Heart right ventricle (tissue), 16 donors: ENCODE data around the gene OTOS. TPM values are rescaled to one million over a fixed set of nuclear protein-coding genes. Genes with fewer than 3 reads are reported as not detected.

Experiments used
- ATAC-seq, 8 donors: fragments of 200-7000 bp; cut with Tn5 transposase; one replicate each; pipeline ENCODE4 v1.9.1; 2020; ENCODE audit warnings: mild to moderate bottlenecking in 8 of 8, moderate library complexity in 8 of 8, moderate number of reproducible peaks in 1 of 8
- DNase-seq, 2 donors: peaks; one replicate each; pipeline ENCODE4 v3.0.0-alpha.2; 2020
- H3K27ac ChIP-seq, 10 donors: fragments of 200-600 bp; sonication (generic) in 2 of 10; one replicate each; pipeline versions ENCODE4 v1.5.0 to v1.8.0; 2020 to 2022; ENCODE audit warnings: mild to moderate bottlenecking in 3 of 10
- H3K27me3 ChIP-seq, 7 donors: fragments of 200-600 bp; one replicate each; pipeline ENCODE4 v1.8.0; 2021 to 2022; ENCODE audit warnings: mild to moderate bottlenecking in 2 of 7
- H3K36me3 ChIP-seq, 9 donors: fragments of 200-600 bp; sonication (generic) in 1 of 9; one replicate each; pipeline versions ENCODE4 v1.5.0 to v1.8.0; 2020 to 2022; ENCODE audit warnings: mild to moderate bottlenecking in 2 of 9
- H3K4me1 ChIP-seq, 9 donors: fragments of 200-600 bp; sonication (generic) in 1 of 9; one replicate each; pipeline versions ENCODE4 v1.5.0 to v1.8.0; 2020 to 2022; ENCODE audit warnings: mild to moderate bottlenecking in 4 of 9
- H3K4me3 ChIP-seq, 10 donors: fragments of 200-600 bp; sonication (generic) in 2 of 10; one replicate each; pipeline versions ENCODE4 v1.5.0 to v1.8.0; 2020 to 2022; ENCODE audit warnings: mild to moderate bottlenecking in 7 of 10, moderate library complexity in 2 of 10
- H3K9me3 ChIP-seq, 11 donors: fragments of 200-600 bp in 10 of 11; sonication (generic) in 2 of 11; one replicate each; pipeline versions ENCODE4 v1.5.0 to v1.8.0; 2013 to 2022; ENCODE audit warnings: mild to moderate bottlenecking in 2 of 11, control low read depth in 1 of 11, moderate library complexity in 1 of 11
- WGBS, 2 donors: extraction: QIAGEN DNeasy Blood & Tissue Kit; methylation state at CpG; one replicate each; pipeline ENCODE4 v1.1.7; 2013; ENCODE audit warnings: inconsistent platforms in 1 of 2; 5-methylcytosine and 5-hydroxymethylcytosine counted together
- intact Hi-C, 10 donors: fragments of 100-400 bp; cut with DNase I; formaldehyde crosslinking; loops; one replicate each; pipeline versions ENCODE4 v1.11.1 to v1.14.2; 2022
- polyA plus RNA-seq, 2 donors: library from polyadenylated mRNA; stranded (reverse); fragments of 200-250 nt; gene quantifications; one replicate each; pipeline ENCODE4 v1.2.3, GENCODE V29; 2013
- total RNA-seq, 10 donors: library from RNA; stranded (reverse); fragmentation: NEBNext Ultra II Directional in 3 of 10; extraction: Animal tissue kit (Norgen Biotek cat#: 25700) in 3 of 10; gene quantifications; one replicate each; pipeline versions ENCODE4 v1.2.1 to v1.2.4, GENCODE V29; 2021 to 2023
- TF ChIP-seq, protein P1 (sequence below), 9 donors: fragments of 200-600 bp; sonication (generic) in 2 of 9; IDR thresholded peaks; one replicate each; pipeline versions ENCODE4 v1.5.0 to v1.8.0; 2021 to 2022; ENCODE audit warnings: antibody characterized with exemption in 9 of 9, mild to moderate bottlenecking in 5 of 9, moderate library complexity in 1 of 9
- donor health status: Arrhythmogenic right ventricular cardiomyopathy.
- donor health status: ischemic (EF 13 %, LVEDD 7.1; RV severe dilation, severe dysfunction).
- donor health status: healthy with polysubstance abuse.
- donor health status: DM: no; HTN: yes; CAD: no.
- donor health status: DM: no; HTN: no; CAD: no.
- donor health status: ischemic (EF 25% LVEDD 6.9; RV normal size, moderate dysfunction).
- donor health status: ischemic (EF 25% LVEDD 5.7; RV mildly dilated, moderate dysfunction).
- donor health status: healthy.
- donor health status: DM: yes; HTN: yes; CAD: no.
- donor health status: Ischemic cardiomyopathy.
- donor health status: ischemic (EF 35%, LVEDD 5.7; RV mildly dilated, moderate dysfunction).
- donor health status: nonischemic (EF 11% LVEDD 7.7; RV severe dilation, severe dysfunction).
- donor health status: DM: yes; HTN: yes; CAD: no.
- donor health status: PGD.
- donor health status: ischemic (EF 29% LVEDD 5.4; RV normal size, mild dysfunction).
- donor health status: nonischemic (EF 23%, LVEDD 6.1; RV moderate dilation, normal function).

OTOS gene
- total and polyA plus RNA-seq, 12 donors: not detected

DNA sequence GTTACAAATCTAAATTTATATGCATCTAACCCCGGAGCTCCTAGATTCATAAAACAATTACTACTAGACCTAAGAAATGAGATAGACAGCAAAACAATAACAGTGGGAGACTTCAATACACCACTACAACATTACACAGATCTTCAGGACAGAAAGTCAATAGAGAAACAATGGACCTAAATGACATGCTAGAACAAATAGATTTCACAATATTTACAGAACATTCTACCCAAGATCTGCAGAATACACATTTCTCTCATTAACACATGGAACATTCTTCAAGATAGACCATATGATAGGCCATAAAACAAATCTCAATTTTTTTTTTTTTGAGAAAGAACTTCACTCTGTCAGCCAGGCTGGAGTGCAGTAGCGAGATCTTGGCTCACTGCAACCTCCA is 42.1 kb downstream of the OTOS start:
- Histone ChIP-seq H3K36me3 (no peaks in the 10 kb centered on the region), H3K4me1 (no peaks in the 10 kb centered on the region), H3K27ac (no peak overlapping the region), H3K9me3 (peaks cover 0 to 38% (median 0%) of the 10 kb centered on the region in 11 donors), H3K4me3 (no peak overlapping the region), H3K27me3 (peaks cover 0 to 75% (median 56%) of the 10 kb centered on the region in 7 donors)
- WGBS, 2 donors: 68 to 71% methylated on average over 2 of the region's 2 CpGs
- ATAC-seq (no peak), DNase-seq (no peak)
- intact Hi-C loops: no loop called here
- TF ChIP-seq, protein P1, sequence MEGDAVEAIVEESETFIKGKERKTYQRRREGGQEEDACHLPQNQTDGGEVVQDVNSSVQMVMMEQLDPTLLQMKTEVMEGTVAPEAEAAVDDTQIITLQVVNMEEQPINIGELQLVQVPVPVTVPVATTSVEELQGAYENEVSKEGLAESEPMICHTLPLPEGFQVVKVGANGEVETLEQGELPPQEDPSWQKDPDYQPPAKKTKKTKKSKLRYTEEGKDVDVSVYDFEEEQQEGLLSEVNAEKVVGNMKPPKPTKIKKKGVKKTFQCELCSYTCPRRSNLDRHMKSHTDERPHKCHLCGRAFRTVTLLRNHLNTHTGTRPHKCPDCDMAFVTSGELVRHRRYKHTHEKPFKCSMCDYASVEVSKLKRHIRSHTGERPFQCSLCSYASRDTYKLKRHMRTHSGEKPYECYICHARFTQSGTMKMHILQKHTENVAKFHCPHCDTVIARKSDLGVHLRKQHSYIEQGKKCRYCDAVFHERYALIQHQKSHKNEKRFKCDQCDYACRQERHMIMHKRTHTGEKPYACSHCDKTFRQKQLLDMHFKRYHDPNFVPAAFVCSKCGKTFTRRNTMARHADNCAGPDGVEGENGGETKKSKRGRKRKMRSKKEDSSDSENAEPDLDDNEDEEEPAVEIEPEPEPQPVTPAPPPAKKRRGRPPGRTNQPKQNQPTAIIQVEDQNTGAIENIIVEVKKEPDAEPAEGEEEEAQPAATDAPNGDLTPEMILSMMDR (IDR thresholded peaks at IDR 0.05): no peak

DNA sequence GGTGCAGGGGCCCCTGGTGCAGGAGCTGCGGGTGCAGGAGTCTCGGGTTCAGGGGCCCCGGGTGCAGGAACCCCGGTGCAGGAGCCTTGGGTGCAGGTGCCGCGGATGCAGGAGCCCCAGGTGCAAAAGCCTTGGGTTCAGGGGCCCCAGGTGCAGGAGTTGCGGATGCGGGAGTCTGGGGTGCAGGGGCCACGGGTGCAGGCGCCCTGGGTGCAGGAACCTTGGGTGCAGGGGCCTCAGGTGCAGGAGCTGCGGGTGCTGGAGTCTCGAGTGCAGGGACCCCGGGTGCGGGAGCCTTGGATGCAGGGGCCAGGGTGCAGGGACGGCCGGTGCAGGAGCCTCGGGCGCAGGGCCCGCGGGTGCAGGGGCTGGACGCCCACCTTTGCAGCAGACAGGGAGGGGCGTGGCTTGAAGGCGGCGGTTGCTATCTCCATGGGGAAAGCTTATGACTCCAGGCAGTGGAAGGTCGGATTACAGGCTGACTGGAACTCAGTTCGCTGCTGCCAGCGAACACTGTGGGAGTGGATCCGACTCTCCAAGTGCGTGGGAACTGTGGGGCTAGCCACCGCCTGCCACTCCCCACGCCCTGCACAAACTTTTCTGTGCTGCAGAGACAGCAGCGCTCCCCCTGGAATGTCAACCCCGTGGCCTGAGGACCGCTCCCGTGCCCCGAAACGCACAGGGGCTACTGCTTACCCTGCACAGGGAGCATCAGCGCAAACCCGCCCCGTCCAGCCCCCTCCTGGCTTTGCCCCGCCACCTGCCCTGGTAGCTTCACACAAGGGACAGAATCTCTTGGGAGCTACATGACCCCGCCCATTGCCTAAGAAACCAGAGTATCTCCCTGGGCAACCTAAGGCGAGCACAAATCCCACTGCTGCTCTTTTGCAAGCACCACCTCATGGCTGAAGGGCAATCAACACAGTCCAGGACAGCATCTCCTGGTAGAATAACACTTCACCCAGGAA is 44.6 kb downstream of the OTOS start:
- H3K27me3 ChIP-seq: peaks cover 0 to 80% (median 62%) of the 10 kb centered on the region in 7 donors
- H3K4me3 ChIP-seq: no peak overlapping the region
- no peaks in the 10 kb centered on the region for H3K4me1 ChIP-seq
- no peak overlapping the region for H3K27ac ChIP-seq
- TF ChIP-seq, protein P1 (IDR thresholded peaks at IDR 0.05): no peak
- DNase-seq (no peak), ATAC-seq (no peak)
- intact Hi-C loops: no loop called here
- H3K9me3 ChIP-seq: peaks cover 0 to 46% (median 0%) of the 10 kb centered on the region in 11 donors
- WGBS, 2 donors: 3% methylated on average over 39 to 43 of the region's 43 CpGs
- H3K36me3 ChIP-seq: no peaks in the 10 kb centered on the region

DNA sequence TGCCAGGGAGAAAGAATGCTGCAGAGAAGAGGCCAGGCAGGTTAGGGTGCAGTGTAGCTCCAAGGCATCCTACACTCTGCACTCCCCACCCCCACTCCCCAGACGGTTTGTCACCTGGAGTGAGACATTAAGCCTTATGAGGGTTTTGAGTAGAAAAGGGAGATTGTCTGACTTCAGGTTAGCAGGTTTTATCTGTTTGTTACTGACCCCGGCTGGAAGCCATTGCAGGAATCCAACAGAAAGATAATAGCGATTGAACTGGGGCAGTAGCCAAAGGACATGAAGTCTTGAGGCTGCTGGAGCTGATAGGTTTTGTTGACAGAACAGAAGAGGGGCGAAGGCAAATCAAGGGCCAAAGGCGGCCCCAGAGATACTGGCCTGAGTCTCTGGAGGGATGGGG is 51.2 kb downstream of the OTOS start:
- H3K4me1 ChIP-seq: no peaks in the 10 kb centered on the region
- no peak overlapping the region for H3K27ac ChIP-seq
- peaks cover 0 to 41% (median 16%) of the 10 kb centered on the region in 11 donors for H3K9me3 ChIP-seq
- H3K4me3 ChIP-seq: no peak overlapping the region
- WGBS, 2 donors: 15 to 21% methylated on average over 5 of the region's 5 CpGs
- TF ChIP-seq, protein P1 (IDR thresholded peaks at IDR 0.05): no peak
- intact Hi-C loops: no loop called here
- ATAC-seq (no peak), DNase-seq (no peak)
- peaks cover 0 to 49% (median 35%) of the 10 kb centered on the region in 7 donors for H3K27me3 ChIP-seq
- H3K36me3 ChIP-seq: no peaks in the 10 kb centered on the region

Other genes starting within 250 kb of the OTOS start
- 100 to 1,000 TPM; 283 to 462 (median 383) TPM for gene NDUFA10, start 115.3 kb downstream of the OTOS start, total RNA-seq
- 100 to 1,000 TPM; 172 to 186 TPM for gene NDUFA10, start 115.3 kb downstream of the OTOS start, polyA plus RNA-seq
- not detected for gene OR6B2, start 110.2 kb downstream of the OTOS start, total RNA-seq
- not detected for gene OR6B2, start 110.2 kb downstream of the OTOS start, polyA plus RNA-seq
- not detected for gene OR6B3, start 87.1 kb downstream of the OTOS start, total RNA-seq
- not detected for gene OR6B3, start 87.1 kb downstream of the OTOS start, polyA plus RNA-seq
- 100 to 1,000 TPM; 135 to 229 (median 165) TPM for gene COPS9, start 4.4 kb downstream of the OTOS start, total RNA-seq
- gene COPS9, start 4.4 kb downstream of the OTOS start, polyA plus RNA-seq: 100 to 1,000 TPM; 291 to 495 TPM